ENCODE measurements around the gene IGFL1.
"Not testable (repeated sequence)": the region's sequence is repeated elsewhere in the genome, so short reads cannot be mapped to it uniquely, and the experiment has no call there.

DNA sequence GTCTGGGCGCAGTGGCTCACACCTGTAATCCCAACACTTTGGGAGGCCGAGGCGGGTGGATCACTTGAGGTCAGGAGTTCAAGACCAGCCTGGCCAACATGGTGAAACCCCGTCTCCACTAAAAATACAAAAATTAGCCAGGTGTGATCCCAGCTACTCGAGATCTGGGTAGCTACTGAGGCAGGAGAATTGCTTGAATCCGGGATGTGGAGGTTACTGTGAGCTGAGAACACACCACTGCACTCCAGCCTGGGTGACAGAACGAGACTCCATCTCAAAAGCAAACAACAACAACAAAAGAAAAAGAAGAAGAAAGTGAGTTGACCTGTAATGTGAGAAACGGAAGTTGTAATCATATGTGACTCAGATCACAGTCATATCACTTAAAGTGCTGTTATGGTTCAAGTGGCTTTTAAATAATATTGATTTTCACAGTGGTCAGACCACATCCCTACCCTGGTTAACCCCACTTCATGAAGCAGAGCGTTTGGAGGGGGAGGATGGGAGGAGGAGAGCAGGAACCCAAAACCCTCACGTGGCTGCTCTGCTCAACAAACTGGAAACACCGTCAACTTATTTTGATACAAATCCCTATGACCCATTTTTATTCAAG lies 33.2 kb downstream of the IGFL1 start:
- TF ChIP-seq, protein P1, sequence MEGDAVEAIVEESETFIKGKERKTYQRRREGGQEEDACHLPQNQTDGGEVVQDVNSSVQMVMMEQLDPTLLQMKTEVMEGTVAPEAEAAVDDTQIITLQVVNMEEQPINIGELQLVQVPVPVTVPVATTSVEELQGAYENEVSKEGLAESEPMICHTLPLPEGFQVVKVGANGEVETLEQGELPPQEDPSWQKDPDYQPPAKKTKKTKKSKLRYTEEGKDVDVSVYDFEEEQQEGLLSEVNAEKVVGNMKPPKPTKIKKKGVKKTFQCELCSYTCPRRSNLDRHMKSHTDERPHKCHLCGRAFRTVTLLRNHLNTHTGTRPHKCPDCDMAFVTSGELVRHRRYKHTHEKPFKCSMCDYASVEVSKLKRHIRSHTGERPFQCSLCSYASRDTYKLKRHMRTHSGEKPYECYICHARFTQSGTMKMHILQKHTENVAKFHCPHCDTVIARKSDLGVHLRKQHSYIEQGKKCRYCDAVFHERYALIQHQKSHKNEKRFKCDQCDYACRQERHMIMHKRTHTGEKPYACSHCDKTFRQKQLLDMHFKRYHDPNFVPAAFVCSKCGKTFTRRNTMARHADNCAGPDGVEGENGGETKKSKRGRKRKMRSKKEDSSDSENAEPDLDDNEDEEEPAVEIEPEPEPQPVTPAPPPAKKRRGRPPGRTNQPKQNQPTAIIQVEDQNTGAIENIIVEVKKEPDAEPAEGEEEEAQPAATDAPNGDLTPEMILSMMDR (IDR thresholded peaks at IDR 0.05): not testable (repeated sequence)
- not testable (repeated sequence) for TF ChIP-seq POLR2A (IDR thresholded peaks at IDR 0.05)

Measured in vagina (tissue), 2 donors.